PC-3 (cell line): ENCODE results near the gene GRB10.

ENCODE experiments used
- EZH2 ChIP-seq: fragments of 300-600 bp; sonication (generic); IDR thresholded peaks from one replicate; pipeline ENCODE4 v1.6.1; 2017; ENCODE audit warnings: antibody characterized with exemption, mild to moderate bottlenecking, low read length; ENCODE audit not compliant: unreplicated experiment
- EZH2phosphoT487 ChIP-seq: fragments of 300-600 bp; sonication (generic); IDR thresholded peaks from 2 replicates; pipeline ENCODE4 v1.6.1; 2018; ENCODE audit warnings: mild to moderate bottlenecking, antibody characterized with exemption, low read length, borderline replicate concordance
- TF ChIP-seq, protein P1 (sequence below): fragments of 300-600 bp; sonication (generic); conservative IDR thresholded peaks from 2 replicates; pipeline ENCODE4 v1.5.1; 2017; ENCODE audit warnings: antibody characterized with exemption, low read depth, mild to moderate bottlenecking, low read length

- TF ChIP-seq, protein P1, sequence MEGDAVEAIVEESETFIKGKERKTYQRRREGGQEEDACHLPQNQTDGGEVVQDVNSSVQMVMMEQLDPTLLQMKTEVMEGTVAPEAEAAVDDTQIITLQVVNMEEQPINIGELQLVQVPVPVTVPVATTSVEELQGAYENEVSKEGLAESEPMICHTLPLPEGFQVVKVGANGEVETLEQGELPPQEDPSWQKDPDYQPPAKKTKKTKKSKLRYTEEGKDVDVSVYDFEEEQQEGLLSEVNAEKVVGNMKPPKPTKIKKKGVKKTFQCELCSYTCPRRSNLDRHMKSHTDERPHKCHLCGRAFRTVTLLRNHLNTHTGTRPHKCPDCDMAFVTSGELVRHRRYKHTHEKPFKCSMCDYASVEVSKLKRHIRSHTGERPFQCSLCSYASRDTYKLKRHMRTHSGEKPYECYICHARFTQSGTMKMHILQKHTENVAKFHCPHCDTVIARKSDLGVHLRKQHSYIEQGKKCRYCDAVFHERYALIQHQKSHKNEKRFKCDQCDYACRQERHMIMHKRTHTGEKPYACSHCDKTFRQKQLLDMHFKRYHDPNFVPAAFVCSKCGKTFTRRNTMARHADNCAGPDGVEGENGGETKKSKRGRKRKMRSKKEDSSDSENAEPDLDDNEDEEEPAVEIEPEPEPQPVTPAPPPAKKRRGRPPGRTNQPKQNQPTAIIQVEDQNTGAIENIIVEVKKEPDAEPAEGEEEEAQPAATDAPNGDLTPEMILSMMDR = no peak
- TF ChIP-seq EZH2phosphoT487 = no peak
- no peak for TF ChIP-seq EZH2
These were observed 92.1 kb downstream of the GRB10 start for GRCh38 chr7:50690541-50691011.
